Osteocyte (in vitro differentiated cells): Measurements from ENCODE around the gene BMPR1B. TPM values are rescaled to one million over a fixed set of nuclear protein-coding genes. Genes with fewer than 3 reads are reported as not detected.

Source experiments
- DNase-seq: peaks from one replicate; pipeline ENCODE4 v3.0.0; 2021; ENCODE audit warnings: mixed read lengths; ENCODE audit not compliant: unreplicated experiment; ENCODE audit errors: extremely low spot score
- H3K27ac Mint-ChIP-seq: one replicate; pipeline ENCODE4 v1.8.0; 2021; ENCODE audit warnings: mild to moderate bottlenecking, mixed read lengths; ENCODE audit not compliant: unreplicated experiment
- H3K27me3 Mint-ChIP-seq: one replicate; pipeline ENCODE4 v1.8.0; 2021; ENCODE audit warnings: mixed read lengths; ENCODE audit not compliant: unreplicated experiment
- H3K36me3 Mint-ChIP-seq: one replicate; pipeline ENCODE4 v1.8.0; 2021; ENCODE audit warnings: mixed read lengths; ENCODE audit not compliant: unreplicated experiment
- H3K4me1 Mint-ChIP-seq: one replicate; pipeline ENCODE4 v1.8.0; 2021; ENCODE audit warnings: mixed read lengths; ENCODE audit not compliant: unreplicated experiment
- H3K4me3 Mint-ChIP-seq: one replicate; pipeline ENCODE4 v1.8.0; 2021; ENCODE audit warnings: mild to moderate bottlenecking, moderate library complexity, mixed read lengths; ENCODE audit not compliant: unreplicated experiment
- H3K9me3 Mint-ChIP-seq: one replicate; pipeline ENCODE4 v1.8.0; 2021; ENCODE audit warnings: mixed read lengths; ENCODE audit not compliant: unreplicated experiment
- total RNA-seq: library from RNA; stranded (reverse); gene quantifications from 2 replicates; pipeline ENCODE4 v1.2.1, GENCODE V29; 2021
- TF ChIP-seq, protein P1 (sequence below): fragments of 200-600 bp; sonication (generic); IDR thresholded peaks from 2 replicates; pipeline ENCODE4 v1.5.0; 2021; ENCODE audit warnings: antibody characterized with exemption, mild to moderate bottlenecking, moderate library complexity

Gene BMPR1B
- total RNA-seq, 1 donor from 2014 or later = 1.5 TPM

DNA sequence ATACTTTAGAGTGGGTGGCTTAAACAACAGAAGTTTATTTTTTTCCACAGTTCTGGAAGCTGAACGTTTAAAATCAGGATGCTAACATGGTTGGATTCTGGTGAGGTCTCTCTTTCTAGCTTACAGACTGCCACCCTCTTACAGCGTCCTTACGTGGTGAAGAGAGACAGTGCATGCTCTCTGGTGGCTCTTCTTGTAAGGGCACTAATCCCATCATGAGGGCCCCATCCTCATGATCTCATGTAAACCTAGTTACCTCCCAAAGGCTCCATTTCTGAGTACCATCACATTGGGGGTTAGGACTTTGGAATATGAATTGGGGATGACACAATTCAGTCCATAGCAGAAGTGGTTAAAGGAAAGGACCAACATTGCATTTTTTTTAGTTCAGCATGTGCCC, 132.8 kb downstream of the BMPR1B start:
- TF ChIP-seq, protein P1, sequence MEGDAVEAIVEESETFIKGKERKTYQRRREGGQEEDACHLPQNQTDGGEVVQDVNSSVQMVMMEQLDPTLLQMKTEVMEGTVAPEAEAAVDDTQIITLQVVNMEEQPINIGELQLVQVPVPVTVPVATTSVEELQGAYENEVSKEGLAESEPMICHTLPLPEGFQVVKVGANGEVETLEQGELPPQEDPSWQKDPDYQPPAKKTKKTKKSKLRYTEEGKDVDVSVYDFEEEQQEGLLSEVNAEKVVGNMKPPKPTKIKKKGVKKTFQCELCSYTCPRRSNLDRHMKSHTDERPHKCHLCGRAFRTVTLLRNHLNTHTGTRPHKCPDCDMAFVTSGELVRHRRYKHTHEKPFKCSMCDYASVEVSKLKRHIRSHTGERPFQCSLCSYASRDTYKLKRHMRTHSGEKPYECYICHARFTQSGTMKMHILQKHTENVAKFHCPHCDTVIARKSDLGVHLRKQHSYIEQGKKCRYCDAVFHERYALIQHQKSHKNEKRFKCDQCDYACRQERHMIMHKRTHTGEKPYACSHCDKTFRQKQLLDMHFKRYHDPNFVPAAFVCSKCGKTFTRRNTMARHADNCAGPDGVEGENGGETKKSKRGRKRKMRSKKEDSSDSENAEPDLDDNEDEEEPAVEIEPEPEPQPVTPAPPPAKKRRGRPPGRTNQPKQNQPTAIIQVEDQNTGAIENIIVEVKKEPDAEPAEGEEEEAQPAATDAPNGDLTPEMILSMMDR = no peak
- H3K9me3 Mint-ChIP-seq = no peaks in the 10 kb centered on the region
- DNase-seq = no peak
- no peaks in the 10 kb centered on the region for H3K27me3 Mint-ChIP-seq
- peaks cover 41% of the 10 kb centered on the region for H3K4me1 Mint-ChIP-seq
- no peak overlapping the region for H3K27ac Mint-ChIP-seq
- no peak overlapping the region for H3K4me3 Mint-ChIP-seq
- H3K36me3 Mint-ChIP-seq = no peaks in the 10 kb centered on the region

DNA sequence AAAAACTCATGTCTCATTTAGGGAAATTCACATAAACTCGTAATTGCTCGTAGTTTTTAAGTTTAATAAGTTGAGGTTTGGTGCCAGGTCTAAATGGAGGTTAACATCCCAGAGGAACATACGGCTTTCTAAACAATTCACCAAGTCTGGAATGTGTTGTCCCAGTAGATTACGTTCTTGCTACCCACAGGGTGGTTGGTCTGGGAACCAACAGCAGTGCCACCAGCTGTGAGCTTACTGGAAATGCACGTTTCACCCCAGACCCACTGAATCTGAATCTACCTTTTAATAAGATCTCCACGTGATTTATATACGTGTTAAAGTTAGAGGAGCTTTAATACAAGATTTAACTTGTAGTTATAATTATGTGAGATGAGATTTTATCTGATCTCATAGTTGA, 134.3 kb downstream of the BMPR1B start:
- Mint-ChIP-seq H3K27me3 (no peaks in the 10 kb centered on the region), H3K4me3 (no peak overlapping the region), H3K4me1 (peaks cover 41% of the 10 kb centered on the region), H3K9me3 (no peaks in the 10 kb centered on the region), H3K36me3 (no peaks in the 10 kb centered on the region), H3K27ac (no peak overlapping the region)
- TF ChIP-seq, protein P1 = no peak
- no peak for DNase-seq

DNA sequence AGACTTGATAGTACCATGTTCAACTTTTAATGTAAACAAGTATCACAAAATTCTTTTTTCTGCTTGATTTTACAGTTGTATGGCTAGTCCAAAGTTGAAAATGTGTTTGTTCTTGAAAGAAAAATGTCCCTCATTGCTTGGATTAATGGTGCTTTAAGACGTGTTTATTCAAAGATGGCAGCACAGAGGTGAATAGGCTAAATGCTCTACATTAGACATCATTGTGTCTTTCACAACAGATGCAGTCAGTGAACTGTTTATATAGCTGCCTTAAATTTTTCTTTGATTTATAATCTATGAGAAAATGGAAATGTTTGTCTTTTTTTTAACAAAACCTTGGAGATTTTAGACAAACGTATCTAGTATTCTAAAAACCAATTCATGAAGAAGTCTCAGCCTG, 137.3 kb downstream of the BMPR1B start:
- no peak for DNase-seq
- no peaks in the 10 kb centered on the region for H3K27me3 Mint-ChIP-seq
- H3K4me1 Mint-ChIP-seq = peaks cover 37% of the 10 kb centered on the region
- no peaks in the 10 kb centered on the region for H3K36me3 Mint-ChIP-seq
- no peak overlapping the region for H3K4me3 Mint-ChIP-seq
- no peak overlapping the region for H3K27ac Mint-ChIP-seq
- H3K9me3 Mint-ChIP-seq = no peaks in the 10 kb centered on the region
- TF ChIP-seq, protein P1 = no peak

DNA sequence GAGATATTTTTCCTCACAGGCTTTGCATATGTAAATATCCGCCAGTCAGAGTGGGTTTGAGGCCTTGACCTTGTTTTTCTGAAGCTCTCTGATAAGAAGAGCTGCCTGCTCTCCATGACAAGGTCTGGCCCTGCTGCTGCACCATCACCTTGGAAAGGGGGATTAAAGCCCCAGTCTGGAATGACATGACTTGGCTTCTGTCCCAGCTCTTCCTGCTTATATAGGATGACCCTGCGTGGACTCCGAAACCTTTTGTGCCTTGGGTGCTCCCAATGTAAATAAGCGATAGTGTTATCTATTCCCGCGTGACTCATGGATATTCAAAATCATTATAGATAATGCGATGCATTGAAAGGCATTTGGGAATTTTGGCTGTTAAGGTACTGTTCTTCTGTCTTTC, 139.3 kb downstream of the BMPR1B start:
- H3K27me3 Mint-ChIP-seq = no peaks in the 10 kb centered on the region
- peaks cover 45% of the 10 kb centered on the region for H3K4me1 Mint-ChIP-seq
- no peaks in the 10 kb centered on the region for H3K36me3 Mint-ChIP-seq
- H3K4me3 Mint-ChIP-seq = no peak overlapping the region
- TF ChIP-seq, protein P1 = no peak
- no peaks in the 10 kb centered on the region for H3K9me3 Mint-ChIP-seq
- H3K27ac Mint-ChIP-seq = no peak overlapping the region
- DNase-seq = no peak

DNA sequence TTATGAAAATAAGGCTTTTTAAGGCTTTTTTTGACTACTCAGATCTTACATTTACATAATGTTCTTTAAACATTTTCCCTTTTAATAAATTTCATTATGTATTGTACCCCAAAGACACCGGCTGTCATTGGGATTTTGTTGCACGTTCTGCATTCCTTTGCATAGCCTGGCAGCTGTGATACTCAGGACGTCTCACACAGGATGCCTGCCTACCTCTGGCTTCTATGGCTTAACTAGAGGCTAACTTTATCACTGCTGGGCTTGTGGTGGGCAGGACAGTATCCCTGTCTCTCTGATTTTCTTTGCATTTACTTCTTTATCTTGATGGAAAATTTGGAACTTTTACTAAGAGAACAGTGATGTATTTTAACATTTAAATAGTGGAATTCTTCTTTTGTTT, 147.8 kb downstream of the BMPR1B start:
- DNase-seq = no peak
- Mint-ChIP-seq H3K27me3 (no peaks in the 10 kb centered on the region), H3K9me3 (no peaks in the 10 kb centered on the region), H3K4me1 (peaks cover 6% of the 10 kb centered on the region), H3K4me3 (no peak overlapping the region), H3K36me3 (no peaks in the 10 kb centered on the region), H3K27ac (no peak overlapping the region)
- TF ChIP-seq, protein P1 = no peak
